Activated CD8-positive, alpha-beta T cell treated with anti-CD3 and anti-CD28 coated beads for 36 hours (primary cell): ENCODE measurements around the gene TNIP1. TPM values are rescaled to one million over a fixed set of nuclear protein-coding genes. Genes with fewer than 3 reads are reported as not detected.
A peak's percentile ranks its signal among the peaks of the same experiment; 100 is the strongest.

Source experiments
- ATAC-seq: fragments of 200-7000 bp; cut with Tn5 transposase; one replicate; pipeline ENCODE4 v1.10.0; 2021; ENCODE audit warnings: mild to moderate bottlenecking, moderate library complexity
- CTCF ChIA-PET: fragments of 350-600 bp; sonication (Branson Sonifier 250); formaldehyde crosslinking; loops from one replicate; lab custom pipeline; 2021; ENCODE audit warnings: antibody characterized with exemption; lab: Charles Lee
- POLR2A ChIA-PET: fragments of 350-600 bp; sonication (Branson Sonifier 250); formaldehyde crosslinking; loops from one replicate; lab custom pipeline; 2021; ENCODE audit warnings: antibody characterized with exemption; lab: Charles Lee
- DNase-seq: peaks from one replicate; pipeline ENCODE4 v3.0.0-alpha.2; 2020
- H3K27ac Mint-ChIP-seq: one replicate; pipeline ENCODE4 v1.8.0; 2021; ENCODE audit warnings: mild to moderate bottlenecking, mixed read lengths
- H3K27me3 Mint-ChIP-seq: one replicate; pipeline ENCODE4 v1.8.0; 2021; ENCODE audit warnings: mixed read lengths
- H3K36me3 Mint-ChIP-seq: one replicate; pipeline ENCODE4 v1.8.0; 2021; ENCODE audit warnings: low read depth, mixed read lengths
- H3K4me1 Mint-ChIP-seq: one replicate; pipeline ENCODE4 v1.8.0; 2021; ENCODE audit warnings: low read depth, mixed read lengths
- H3K4me3 Mint-ChIP-seq: one replicate; pipeline ENCODE4 v1.8.0; 2021; ENCODE audit warnings: mild to moderate bottlenecking, moderate library complexity, mixed read lengths
- H3K9me3 Mint-ChIP-seq: one replicate; pipeline ENCODE4 v1.8.0; 2021; ENCODE audit warnings: mixed read lengths
- CTCF ChIP-seq: fragments of 200-600 bp; IDR thresholded peaks from one replicate; pipeline ENCODE4 v1.8.0; 2022; ENCODE audit warnings: antibody characterized with exemption, mild to moderate bottlenecking
- intact Hi-C: fragments of 100-400 bp; cut with micrococcal nuclease; formaldehyde crosslinking; loops from one replicate; pipeline ENCODE4 v1.10.0; 2022
- total RNA-seq, 2 experiments: library from RNA; stranded (reverse); gene quantifications; one replicate each; pipeline ENCODE4 v1.2.3, GENCODE V29; 2021

Gene TNIP1
- total RNA-seq, 2 experiments from 2014 or later: 222 TPM

DNA sequence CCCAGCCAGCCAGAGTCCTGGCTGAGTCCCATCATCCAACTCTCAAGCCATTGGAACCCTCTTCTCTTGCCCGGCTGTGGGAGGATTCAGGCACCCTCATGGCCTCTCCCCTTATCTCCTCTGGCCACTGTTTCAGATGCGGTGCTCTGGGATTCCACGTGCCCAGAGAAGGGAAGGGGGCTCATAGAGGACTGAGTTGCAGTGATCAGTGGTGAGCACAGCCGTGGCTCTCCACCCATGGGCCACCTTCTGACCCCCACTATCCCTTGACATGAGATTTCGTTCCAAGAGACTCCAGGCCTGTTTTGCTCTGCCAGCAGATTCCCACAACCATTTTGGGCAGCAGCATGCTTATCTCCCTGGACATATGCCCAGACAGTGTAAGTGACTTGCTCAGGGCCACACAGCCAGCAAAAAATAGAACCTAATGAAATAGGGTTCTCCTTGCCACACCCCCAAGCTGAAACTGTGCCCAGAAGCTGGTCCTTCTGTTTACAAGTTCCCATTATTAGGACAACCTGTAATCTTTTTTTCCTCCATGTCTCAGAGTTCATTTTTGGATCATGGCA lies 57.7 kb downstream of the TNIP1 start:
- intact Hi-C loops: no loop called here
- no peak for DNase-seq
- Mint-ChIP-seq H3K36me3 (peaks cover 5% of the 10 kb centered on the region), H3K27me3 (peaks cover 7% of the 10 kb centered on the region), H3K9me3 (no peaks in the 10 kb centered on the region), H3K27ac (no peak overlapping the region), H3K4me3 (no peak overlapping the region), H3K4me1 (peaks cover 14% of the 10 kb centered on the region)
- no peak for ATAC-seq
- TF ChIP-seq CTCF: no peak
- POLR2A ChIA-PET: no interaction called here
- CTCF ChIA-PET: interaction anchor here (1.0 kb wide), 1 partner anchor 92 kb away, joined by 3 read pairs; no protein-coding TSS in a partner anchor

DNA sequence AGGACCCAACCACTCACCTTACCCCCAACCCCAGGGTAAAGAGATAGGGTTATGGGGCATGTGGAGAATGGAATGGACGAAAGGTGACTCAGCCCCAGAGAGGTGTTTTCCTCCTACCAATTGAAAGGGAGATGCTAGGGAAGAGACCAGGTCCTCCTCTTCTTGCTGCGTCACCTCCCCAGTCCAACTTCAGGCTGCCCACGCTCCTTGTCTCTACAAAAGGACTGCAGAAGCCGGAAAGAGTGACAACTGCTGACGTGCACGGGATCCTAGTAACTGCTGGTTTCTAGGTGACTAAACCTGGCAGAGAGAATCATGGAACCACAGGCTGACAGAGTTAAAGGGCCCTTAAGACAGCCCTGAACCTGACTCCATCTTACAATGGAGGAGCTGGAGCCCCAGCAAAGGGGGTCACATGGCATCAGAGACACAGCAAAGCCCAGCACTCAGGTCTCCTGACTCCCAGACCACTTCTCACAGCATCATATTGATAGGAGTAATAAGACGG lies 58.3 kb downstream of the TNIP1 start:
- H3K9me3 Mint-ChIP-seq: no peaks in the 10 kb centered on the region
- ChIA-PET POLR2A (no interaction called here), CTCF (interaction anchor here (1.0 kb wide), 1 partner anchor 143 kb away, joined by 3 read pairs; no protein-coding TSS in a partner anchor)
- no peak overlapping the region for H3K4me3 Mint-ChIP-seq
- no peak overlapping the region for H3K27ac Mint-ChIP-seq
- intact Hi-C loops: no loop called here
- no peak for ATAC-seq
- TF ChIP-seq CTCF: no peak
- no peak for DNase-seq
- H3K36me3 Mint-ChIP-seq: peaks cover 5% of the 10 kb centered on the region
- H3K27me3 Mint-ChIP-seq: peaks cover 7% of the 10 kb centered on the region
- peaks cover 14% of the 10 kb centered on the region for H3K4me1 Mint-ChIP-seq

- H3K4me3 Mint-ChIP-seq: no peak overlapping the region
- peaks cover 14% of the 10 kb centered on the region for H3K4me1 Mint-ChIP-seq
- no peak overlapping the region for H3K27ac Mint-ChIP-seq
These were observed 59.1 kb downstream of the TNIP1 start for GRCh38 chr5:151021746-151022145.

GRCh38 chr5:151020304-151021110 lies 60.3 kb downstream of the TNIP1 start, which contains the start of gene GPX3:
GPX3 (plus strand) TSS chr5:151020591; CDS start chr5:151020655, 64 bp downstream.
- intact Hi-C loops: no loop called here
- ChIA-PET CTCF (interaction anchor here (0.9 to 3.9 kb wide), 4 partner anchors 10 to 95 kb away, joined by 5 to 16 read pairs (median 6); no protein-coding TSS in a partner anchor), POLR2A (interaction anchor here (2.4 kb wide), 1 partner anchor 9 kb away, joined by 6 read pairs; no protein-coding TSS in a partner anchor)
- no peaks in the 10 kb centered on the region for H3K9me3 Mint-ChIP-seq
- peaks cover 14% of the 10 kb centered on the region for H3K4me1 Mint-ChIP-seq
- ATAC-seq (peak; percentile 70), DNase-seq (peak; percentile 52)
- H3K4me3 Mint-ChIP-seq: peak within 1 kb of the TSS; percentile 48
- no peak within 1 kb of the TSS for H3K27ac Mint-ChIP-seq
- peaks cover 7% of the 10 kb centered on the region for H3K27me3 Mint-ChIP-seq
- H3K36me3 Mint-ChIP-seq: peaks cover 4% of the 10 kb centered on the region
- TF ChIP-seq CTCF: no peak

More at GRCh38 chr5:151021746-151022145, 59.1 kb downstream of the TNIP1 start:
- TF ChIP-seq CTCF: no peak
- DNase-seq (no peak), ATAC-seq (no peak)
- ChIA-PET CTCF (interaction anchor here (0.9 to 3.9 kb wide), 4 partner anchors 9 to 143 kb away, joined by 3 to 16 read pairs (median 5); no protein-coding TSS in a partner anchor), POLR2A (interaction anchor here (2.4 kb wide), 1 partner anchor 10 kb away, joined by 6 read pairs; no protein-coding TSS in a partner anchor)
- intact Hi-C loops: no loop called here
- Mint-ChIP-seq H3K27me3 (peaks cover 7% of the 10 kb centered on the region), H3K9me3 (no peaks in the 10 kb centered on the region), H3K36me3 (peaks cover 5% of the 10 kb centered on the region)
